ENCODE data around the gene FNDC8.
A peak's percentile ranks its signal among the peaks of the same experiment; 100 is the strongest.

The FNDC8 gene

GRCh38 chr17:35159940-35160339, 38.5 kb downstream of the FNDC8 start:
- TF ChIP-seq GABPA (IDR thresholded peaks at IDR 0.05; ENCODE audit: low read depth) (no peak), POLR2AphosphoS5 (IDR thresholded peaks at IDR 0.05; ENCODE audit: low read depth) (no peak), CTCF (IDR thresholded peaks at IDR 0.05; ENCODE audit: insufficient read depth, low read length) (no peak), SPI1 (IDR thresholded peaks at IDR 0.05; ENCODE audit: borderline replicate concordance, low read depth) (no peak), REST (IDR thresholded peaks at IDR 0.05; ENCODE audit: insufficient replicate concordance, low read depth) (no peak)
- H3K4me3 ChIP-seq (replicated peaks; ENCODE audit: insufficient read depth, low read length) = no peak overlapping the region
- no peak for DNase-seq (ENCODE audit: low read depth in 1 of 2, low spot score in 1 of 2)
- H3K27ac ChIP-seq (replicated peaks) = no peak overlapping the region
- H3K27me3 ChIP-seq (ENCODE audit: insufficient read depth, poor library complexity, severe bottlenecking) = no peaks in the 10 kb centered on the region

- Histone ChIP-seq H3K4me3 (replicated peaks; ENCODE audit: insufficient read depth, low read length) (no peak overlapping the region), H3K27ac (replicated peaks) (no peak overlapping the region), H3K27me3 (ENCODE audit: insufficient read depth, poor library complexity, severe bottlenecking) (no peaks in the 10 kb centered on the region)
- DNase-seq (ENCODE audit: low read depth in 1 of 2, low spot score in 1 of 2) = no peak
- no peak for TF ChIP-seq POLR2AphosphoS5 (IDR thresholded peaks at IDR 0.05; ENCODE audit: low read depth)
- peak; percentile 52; the same call in 1 of the 2 replicates for TF ChIP-seq SPI1 (IDR thresholded peaks at IDR 0.05; ENCODE audit: borderline replicate concordance, low read depth)
Observed at GRCh38 chr17:35160354-35161201, 39.2 kb downstream of the FNDC8 start.

- no peaks in the 10 kb centered on the region for H3K27me3 ChIP-seq (ENCODE audit: insufficient read depth, poor library complexity, severe bottlenecking)
- peak in 1 of 2 experiments; percentile 56 for DNase-seq (ENCODE audit: low read depth in 1 of 2, low spot score in 1 of 2)
- no peak overlapping the region for H3K4me3 ChIP-seq (replicated peaks; ENCODE audit: insufficient read depth, low read length)
- no peak for TF ChIP-seq GABPA (IDR thresholded peaks at IDR 0.05; ENCODE audit: low read depth)
- TF ChIP-seq SPI1 (IDR thresholded peaks at IDR 0.05; ENCODE audit: borderline replicate concordance, low read depth) = peak; percentile 71
- H3K27ac ChIP-seq (replicated peaks) = no peak overlapping the region
Observed at GRCh38 chr17:35161281-35161761, 39.9 kb downstream of the FNDC8 start.

- H3K4me3 ChIP-seq (replicated peaks; ENCODE audit: insufficient read depth, low read length) = no peak overlapping the region
- H3K27ac ChIP-seq (replicated peaks) = no peak overlapping the region
- DNase-seq (ENCODE audit: low read depth in 1 of 2, low spot score in 1 of 2) = no peak
- TF ChIP-seq GABPA (IDR thresholded peaks at IDR 0.05; ENCODE audit: low read depth) (no peak), SPI1 (IDR thresholded peaks at IDR 0.05; ENCODE audit: borderline replicate concordance, low read depth) (no peak), POLR2AphosphoS5 (IDR thresholded peaks at IDR 0.05; ENCODE audit: low read depth) (no peak), REST (IDR thresholded peaks at IDR 0.05; ENCODE audit: insufficient replicate concordance, low read depth) (no peak), CTCF (IDR thresholded peaks at IDR 0.05; ENCODE audit: insufficient read depth, low read length) (no peak)
- H3K27me3 ChIP-seq (ENCODE audit: insufficient read depth, poor library complexity, severe bottlenecking) = no peaks in the 10 kb centered on the region
Observed at GRCh38 chr17:35162755-35163154, 41.3 kb downstream of the FNDC8 start.

All from HL-60 (cell line).